A204.1 (cell line): ENCODE measurements around the gene TICAM1.
A peak's percentile ranks its signal among the peaks of the same experiment; 100 is the strongest.
"Not testable (repeated sequence)": the region's sequence is repeated elsewhere in the genome, so short reads cannot be mapped to it uniquely, and the experiment has no call there.

Experiments
- FAIRE-seq: peaks from 2 replicates; lab custom pipeline; 2012; peaks lifted over from hg19 to GRCh38; lab: Jason Lieb, UNC

TICAM1 gene

GRCh38 chr19:4803736-4804695 lies 27.5 kb downstream of the TICAM1 start:
- FAIRE-seq, result no peak

- no peak for FAIRE-seq
Observed at GRCh38 chr19:4802711-4803110, 28.8 kb downstream of the TICAM1 start.

DNA sequence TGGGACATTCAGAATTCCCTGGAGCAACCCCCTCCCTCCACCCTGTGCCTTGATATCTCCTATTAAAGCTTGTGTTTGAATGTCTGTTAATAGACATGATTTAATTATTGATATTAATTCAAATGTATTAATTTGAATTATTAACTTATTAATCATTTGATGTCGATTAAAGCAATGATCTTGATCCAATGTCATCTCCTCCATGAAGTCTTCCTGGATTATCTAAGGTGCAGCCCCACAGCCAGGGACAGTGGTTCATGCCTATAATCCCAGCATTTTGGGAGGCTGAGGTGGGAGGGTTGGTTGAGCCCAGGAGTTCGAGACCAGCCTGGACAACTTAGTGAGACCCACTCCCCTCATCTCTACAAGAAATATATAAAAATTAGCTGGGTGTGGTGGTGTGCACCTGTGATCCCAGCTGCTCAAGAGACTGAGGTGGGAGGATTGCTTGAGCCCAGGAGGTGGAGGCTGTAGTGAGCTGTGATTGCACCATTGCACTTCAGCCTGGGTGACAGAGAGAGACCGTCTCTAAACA lies 30.4 kb downstream of the TICAM1 start:
- FAIRE-seq, result no peak

DNA sequence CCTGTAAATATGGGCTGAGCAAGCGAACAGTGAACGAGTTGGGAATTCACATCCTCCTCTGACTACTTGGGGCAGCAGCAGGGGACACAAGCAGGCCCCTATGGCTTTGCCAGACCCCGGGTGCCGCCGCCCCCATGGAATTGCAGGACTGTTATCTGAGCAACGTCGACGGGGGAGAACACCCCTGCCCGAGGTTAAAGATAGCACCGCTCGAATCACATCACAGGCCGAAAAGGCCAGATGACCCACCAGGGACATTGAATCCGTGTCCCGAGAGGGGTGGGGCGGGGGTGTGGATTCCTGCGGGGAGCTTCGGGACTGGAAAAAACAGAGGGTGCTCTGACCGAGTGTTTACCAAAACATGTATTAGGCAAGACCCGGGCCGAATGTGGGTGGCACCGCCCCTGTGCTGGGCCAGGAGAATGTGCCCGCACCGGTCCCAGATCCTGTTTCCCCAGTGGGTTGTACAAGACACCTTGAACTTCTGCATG lies 30.9 kb downstream of the TICAM1 start:
- no peak for FAIRE-seq

DNA sequence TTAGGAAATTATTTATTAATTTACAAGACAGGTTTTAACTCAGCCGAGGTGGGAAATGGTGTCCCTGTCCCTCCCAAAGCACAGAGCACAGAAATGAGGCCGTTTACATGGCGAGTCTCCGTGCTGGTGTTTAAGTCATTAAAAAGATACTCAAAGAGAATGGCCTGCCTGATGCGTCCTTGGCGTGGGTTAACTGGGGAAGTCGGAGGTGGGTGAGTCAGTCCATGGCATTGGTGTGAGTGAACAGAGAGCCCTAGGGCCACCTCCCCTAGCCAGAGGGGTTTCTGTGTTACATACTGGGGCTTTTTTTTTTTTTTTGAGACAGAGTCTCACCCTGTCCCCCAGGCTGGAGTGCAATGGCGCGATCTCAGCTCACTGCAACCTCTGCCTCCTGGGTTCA lies 36.1 kb downstream of the TICAM1 start:
- no peak for FAIRE-seq

- no peak for FAIRE-seq
Observed at GRCh38 chr19:4794971-4795370, 36.5 kb downstream of the TICAM1 start.

DNA sequence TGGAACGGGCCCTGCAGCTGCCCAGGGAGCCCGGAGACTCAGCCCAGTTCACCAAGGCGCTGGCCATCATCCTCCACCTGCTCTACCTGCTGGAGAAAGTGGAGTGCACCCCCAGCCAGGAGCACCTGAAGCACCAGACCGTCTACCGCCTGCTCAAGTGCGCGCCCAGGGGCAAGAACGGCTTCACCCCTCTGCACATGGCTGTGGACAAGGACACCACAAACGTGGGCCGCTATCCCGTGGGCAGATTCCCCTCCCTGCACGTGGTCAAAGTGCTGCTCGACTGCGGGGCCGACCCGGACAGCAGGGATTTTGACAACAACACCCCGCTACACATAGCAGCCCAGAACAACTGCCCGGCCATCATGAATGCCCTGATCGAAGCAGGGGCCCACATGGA lies 38.2 kb downstream of the TICAM1 start:
- not testable (repeated sequence) for FAIRE-seq

- not testable (repeated sequence) for FAIRE-seq
Observed at GRCh38 chr19:4792866-4793195, 38.7 kb downstream of the TICAM1 start.

DNA sequence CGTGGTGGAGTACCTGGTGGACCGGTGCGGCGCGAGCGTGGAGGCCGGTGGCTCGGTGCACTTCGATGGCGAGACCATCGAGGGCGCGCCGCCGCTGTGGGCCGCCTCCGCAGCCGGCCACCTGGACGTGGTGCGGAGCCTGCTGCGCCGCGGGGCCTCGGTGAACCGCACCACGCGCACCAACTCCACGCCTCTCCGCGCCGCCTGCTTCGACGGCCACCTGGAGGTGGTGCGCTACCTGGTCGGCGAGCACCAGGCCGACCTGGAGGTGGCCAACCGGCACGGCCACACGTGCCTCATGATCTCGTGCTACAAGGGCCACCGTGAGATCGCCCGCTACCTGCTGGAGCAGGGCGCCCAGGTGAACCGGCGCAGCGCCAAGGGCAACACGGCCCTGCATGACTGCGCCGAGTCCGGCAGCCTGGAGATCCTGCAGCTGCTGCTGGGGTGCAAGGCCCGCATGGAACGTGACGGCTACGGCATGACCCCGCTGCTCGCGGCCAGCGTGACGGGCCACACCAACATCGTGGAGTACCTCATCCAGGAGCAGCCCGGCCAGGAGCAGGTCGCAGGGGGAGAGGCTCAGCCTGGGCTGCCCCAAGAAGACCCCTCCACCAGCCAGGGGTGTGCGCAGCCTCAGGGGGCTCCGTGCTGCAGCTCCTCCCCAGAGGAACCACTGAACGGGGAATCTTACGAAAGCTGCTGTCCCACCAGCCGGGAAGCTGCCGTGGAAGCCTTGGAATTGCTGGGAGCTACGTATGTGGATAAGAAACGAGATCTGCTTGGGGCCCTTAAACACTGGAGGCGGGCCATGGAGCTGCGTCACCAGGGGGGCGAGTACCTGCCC lies 39.3 kb downstream of the TICAM1 start:
- FAIRE-seq, result not testable (repeated sequence)

DNA sequence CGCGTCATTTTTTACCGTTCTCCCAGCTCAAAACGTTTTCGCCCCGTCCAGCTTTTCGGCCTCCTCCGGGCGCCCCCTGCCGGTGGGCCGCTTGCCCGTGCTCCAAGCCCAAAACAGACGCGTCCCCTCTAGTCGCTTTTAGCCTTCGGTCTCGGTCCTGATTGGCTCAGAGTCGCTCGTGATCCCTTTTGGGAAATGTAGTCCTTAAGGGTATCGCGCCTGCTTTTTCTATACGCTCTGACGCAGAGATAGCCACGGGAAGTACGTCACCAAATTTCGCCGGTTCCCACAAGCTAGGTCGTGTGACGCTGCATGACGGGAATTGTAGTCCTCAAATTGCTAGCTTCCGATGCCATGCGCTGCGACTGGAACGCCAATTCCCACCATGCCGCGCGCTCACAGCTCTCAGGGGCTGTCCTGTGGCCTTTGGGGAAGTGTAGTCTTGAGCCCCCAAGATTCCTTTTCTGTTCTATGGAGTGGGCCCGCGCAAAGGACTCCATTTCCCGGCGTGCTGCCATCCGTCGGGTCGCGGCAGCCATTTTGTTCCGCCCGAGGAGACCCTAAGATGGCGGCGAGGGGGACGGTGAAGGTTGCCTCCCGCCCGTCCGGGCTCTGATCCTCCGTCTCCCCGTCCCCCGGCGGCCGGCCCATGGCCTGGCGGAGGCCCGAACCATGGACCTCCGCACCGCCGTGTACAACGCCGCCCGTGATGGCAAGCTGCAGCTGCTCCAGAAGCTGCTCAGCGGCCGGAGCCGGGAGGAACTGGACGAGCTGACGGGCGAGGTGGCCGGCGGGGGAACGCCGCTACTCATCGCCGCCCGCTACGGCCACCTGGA lies 40.1 kb downstream of the TICAM1 start, which contains the start of gene FEM1A:
TSS of gene FEM1A (plus strand) at position 552 of the 836 bp plus-strand sequence. CDS start at position 673, 121 bp downstream.
- FAIRE-seq, result peak; percentile 99

DNA sequence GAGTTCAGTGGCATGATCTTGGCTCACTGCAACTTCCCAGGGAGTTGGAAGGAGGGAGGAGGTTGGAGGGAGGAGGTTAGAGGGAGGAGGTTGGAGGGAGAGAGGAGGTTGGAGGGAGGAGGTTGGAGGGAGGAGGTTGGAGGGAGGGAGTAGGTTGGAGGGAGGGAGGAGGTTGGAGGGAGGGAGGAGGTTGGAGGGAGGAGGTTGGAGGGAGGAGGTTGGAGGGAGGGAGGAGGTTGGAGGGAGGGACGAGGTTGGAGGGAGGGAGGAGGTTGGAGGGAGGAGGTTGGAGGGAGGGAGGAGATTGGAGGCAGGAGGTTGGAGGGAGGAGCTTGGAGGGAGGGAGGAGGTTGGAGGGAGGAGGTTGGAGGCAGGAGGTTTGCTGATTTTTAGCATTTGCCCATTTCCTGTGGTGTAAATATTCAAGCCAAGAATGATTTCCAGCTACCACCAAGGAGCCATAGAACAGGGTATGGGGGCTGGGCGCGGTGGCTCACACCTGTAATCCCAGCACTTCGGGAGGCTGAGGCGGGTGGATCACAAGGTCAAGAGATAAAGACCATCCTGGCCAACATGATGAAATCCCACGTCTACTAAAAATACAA lies 45.0 kb downstream of the TICAM1 start:
- not testable (repeated sequence) for FAIRE-seq

DNA sequence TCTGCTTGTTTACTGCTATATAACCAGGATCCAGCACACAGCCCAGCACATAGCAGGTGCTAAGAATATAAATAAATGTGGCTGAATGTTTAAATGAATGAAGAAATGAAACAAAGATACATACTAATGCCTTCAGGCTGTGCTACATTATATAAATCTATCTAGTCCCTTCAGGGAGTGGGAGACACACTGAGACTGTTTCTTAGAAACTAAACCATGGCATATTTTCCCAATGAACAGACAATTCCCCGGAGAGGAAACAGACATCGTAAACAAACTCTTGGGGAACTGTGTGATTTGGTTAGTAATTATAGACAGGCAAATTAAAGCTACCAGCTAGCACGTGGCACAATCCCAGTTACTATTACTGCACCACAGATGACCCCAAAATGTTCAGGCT lies 49.7 kb downstream of the TICAM1 start:
- no peak for FAIRE-seq

GRCh38 chr19:4780860-4781259 lies 50.7 kb downstream of the TICAM1 start:
- FAIRE-seq, result no peak

- FAIRE-seq, result not testable (repeated sequence)
Observed at GRCh38 chr19:4778124-4778523, 53.4 kb downstream of the TICAM1 start.

DNA sequence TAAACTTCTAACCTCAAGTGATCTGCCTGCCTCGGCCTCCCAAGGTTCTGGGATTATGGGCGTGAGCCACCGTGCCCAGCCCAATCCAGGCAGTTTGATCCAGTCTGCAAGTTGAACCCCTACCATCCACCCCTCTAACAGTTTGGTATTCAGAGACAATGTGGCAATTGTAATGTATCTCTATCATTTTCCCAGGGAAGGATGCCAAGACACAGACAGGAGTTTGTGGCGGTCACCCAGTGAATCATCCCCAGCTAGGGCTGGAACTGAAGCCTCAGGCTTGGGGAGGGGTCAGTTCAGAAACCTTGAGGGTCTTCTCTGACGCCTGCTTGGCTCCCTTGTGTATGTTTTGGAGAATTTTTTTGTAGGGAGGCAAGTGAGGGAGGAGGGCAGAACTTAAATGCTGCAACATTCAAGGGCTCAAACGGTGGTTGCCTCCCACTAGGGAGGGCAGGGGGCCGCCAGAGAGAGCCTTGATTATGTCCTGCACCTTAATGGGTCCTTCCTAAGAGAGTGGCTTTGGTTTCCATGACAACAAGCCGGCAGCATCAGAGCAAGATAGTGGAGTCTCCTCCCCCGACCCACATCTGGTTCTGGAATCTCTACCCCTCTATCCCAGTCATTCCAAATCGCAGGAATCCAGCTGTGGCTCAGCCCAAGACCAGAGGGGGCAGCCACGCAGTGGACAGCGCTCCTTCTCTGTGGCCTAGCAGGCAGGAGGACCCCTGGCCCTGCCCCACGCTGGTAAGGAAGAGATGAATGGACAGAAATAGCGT lies 54.9 kb downstream of the TICAM1 start:
- FAIRE-seq, result no peak

DNA sequence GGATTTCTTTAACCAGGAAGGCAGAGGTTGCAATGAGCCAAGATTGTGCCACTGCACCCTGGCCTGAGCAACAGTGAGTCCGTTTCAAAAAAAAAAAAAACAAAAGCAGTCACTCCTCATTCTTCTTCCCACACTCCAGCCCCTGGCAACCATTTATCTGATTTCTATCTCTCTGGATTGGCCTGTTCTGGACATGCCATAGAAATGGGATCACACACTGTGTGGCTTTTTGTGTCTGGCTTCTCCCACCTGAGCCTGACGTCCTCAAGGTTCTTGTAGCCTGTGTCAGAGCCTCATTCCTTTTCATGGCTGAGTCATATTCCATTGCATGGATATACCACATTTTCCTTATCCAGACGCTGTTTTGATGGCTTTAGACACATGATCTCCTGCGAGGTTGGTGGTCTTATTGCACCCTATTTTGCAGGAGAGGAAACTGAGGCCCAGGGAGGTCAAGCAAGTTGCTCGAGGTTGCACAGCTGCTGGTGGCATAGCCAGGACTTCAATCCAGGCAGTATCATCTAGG lies 55.8 kb downstream of the TICAM1 start:
- no peak for FAIRE-seq

DNA sequence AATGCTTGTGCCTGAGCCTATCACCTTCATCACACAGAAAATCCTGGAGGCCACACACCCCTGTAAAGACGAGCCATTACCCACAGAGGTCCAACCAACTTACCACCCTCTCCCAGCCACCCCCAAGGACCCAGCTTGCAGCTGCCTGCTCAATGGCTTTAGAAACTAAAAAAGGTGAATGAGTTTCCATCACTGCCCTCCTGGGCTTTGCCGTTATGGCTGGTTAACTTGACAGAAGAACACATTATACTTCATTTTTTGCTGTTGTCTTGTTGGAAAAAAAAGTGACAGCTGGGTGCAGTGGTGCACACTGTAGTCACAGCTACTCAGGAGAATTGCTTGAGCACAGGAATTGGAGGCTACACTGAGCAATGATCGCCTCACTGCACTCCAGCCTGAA lies 57.4 kb downstream of the TICAM1 start:
- no peak for FAIRE-seq

DNA sequence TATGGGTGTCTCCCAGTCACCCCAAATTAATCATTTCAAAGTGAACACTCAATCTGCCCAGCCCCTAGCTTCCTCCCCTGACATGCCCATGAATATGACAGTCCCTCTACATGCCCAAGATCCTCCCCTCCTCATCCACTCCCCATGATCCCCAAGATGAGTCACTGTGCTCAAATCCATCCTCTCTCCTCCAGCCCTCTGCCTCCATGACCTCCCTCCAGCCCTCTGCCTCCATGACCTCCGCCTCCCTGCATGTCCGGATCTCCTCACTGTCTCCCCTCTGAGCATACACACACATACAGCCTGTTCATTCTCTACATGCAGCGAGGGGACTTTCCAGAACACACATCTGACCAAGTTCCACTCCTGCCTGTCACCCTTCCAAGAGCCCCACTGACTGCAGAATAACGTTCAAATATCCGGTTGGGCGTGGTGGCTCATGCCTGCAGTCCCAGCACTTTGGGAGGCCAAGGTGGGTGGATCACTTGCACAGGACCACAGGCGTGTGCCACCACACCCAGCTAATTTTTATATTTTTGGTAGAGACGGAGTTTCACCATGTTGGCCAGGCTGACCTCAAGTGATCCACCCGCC lies 58.4 kb downstream of the TICAM1 start:
- no peak for FAIRE-seq

- no peak for FAIRE-seq
Observed at GRCh38 chr19:4772566-4772965, 58.9 kb downstream of the TICAM1 start.
